Pancreas (tissue), 10 donors: Measurements from ENCODE around the gene SLC2A1. TPM values are rescaled to one million over a fixed set of nuclear protein-coding genes. Genes with fewer than 3 reads are reported as not detected.

Experiments
- ATAC-seq, 4 donors: fragments of 200-7000 bp; cut with Tn5 transposase; one replicate each; pipeline versions ENCODE4 v1.8.0 to v1.9.1; 2020; ENCODE audit warnings: mild to moderate bottlenecking in 4 of 4, moderate library complexity in 4 of 4
- DNase-seq, 6 donors: peaks; one replicate each; pipeline ENCODE4 v3.0.0-alpha.2; 2020
- FAIRE-seq: peaks from 2 replicates; lab custom pipeline; 2012; peaks lifted over from hg19 to GRCh38; lab: Jason Lieb, UNC
- H3K27ac ChIP-seq, 4 donors: fragments of 200-600 bp; sonication (generic); 1 replicate in 3 of 4; 2 replicates in 1 of 4; pipeline versions ENCODE4 v1.5.0 to v1.8.0; 2020
- H3K27me3 ChIP-seq, 4 donors: fragments of 200-600 bp; one replicate each; pipeline ENCODE4 v1.8.0; 2021
- H3K36me3 ChIP-seq, 3 donors: fragments of 200-600 bp; sonication (generic) in 1 of 3; one replicate each; pipeline versions ENCODE4 v1.5.0 to v1.8.0; 2020 to 2021
- H3K4me1 ChIP-seq, 3 donors: fragments of 200-600 bp; one replicate each; pipeline ENCODE4 v1.8.0; 2021
- H3K4me3 ChIP-seq, 4 donors: fragments of 200-600 bp; sonication (generic) in 2 of 4; one replicate each; pipeline versions ENCODE4 v1.5.0 to v1.8.0; 2020 to 2021
- H3K9me3 ChIP-seq, 4 donors: fragments of 200-600 bp; one replicate each; pipeline ENCODE4 v1.8.0; 2021
- CTCF ChIP-seq, 4 donors: fragments of 200-600 bp; sonication (generic) in 3 of 4; IDR thresholded peaks; one replicate each; pipeline versions ENCODE4 v1.5.0 to v1.8.0; 2021; ENCODE audit warnings: antibody characterized with exemption in 4 of 4
- WGBS, 2 donors: extraction: QIAGEN DNeasy Blood & Tissue Kit; methylation state at CpG; one replicate each; pipeline ENCODE4 v1.1.7; 2013; 5-methylcytosine and 5-hydroxymethylcytosine counted together
- intact Hi-C, 3 donors: fragments of 100-400 bp; cut with DNase I; formaldehyde crosslinking; loops; one replicate each; pipeline versions ENCODE4 v1.11.1 to v1.14.2; 2022
- polyA plus RNA-seq, 2 donors: library from polyadenylated mRNA; stranded (reverse); fragments of 200-250 nt; gene quantifications; one replicate each; pipeline ENCODE4 v1.2.3, GENCODE V29; 2013
- total RNA-seq, 6 donors: library from RNA; stranded (reverse); fragmentation: NEBNext Ultra II Directional in 4 of 6; extraction: Animal tissue kit (Norgen Biotek cat#: 25700) in 4 of 6; gene quantifications; one replicate each; pipeline versions ENCODE4 v1.2.1 to v1.2.4, GENCODE V29; 2021 to 2023
- donor health status: healthy with polysubstance abuse.
- donor health status: DM: no; HTN: no; CAD: no; lungs with moderate emphysema.
- donor health status: DM: no; HTN: no; CAD: no.
- donor health status: control.
- donor health status: control.
- donor health status: Bipolar disorder and iron deficiency.
- donor health status: DM: yes; HTN: yes; CAD: no.
- donor health status: DM: no; HTN: no; CAD: no.
- donor health status: DM: no; HTN: no; CAD: no.
- donor health status: DM: yes; HTN: yes; CAD: no.

The SLC2A1 gene
- total and polyA plus RNA-seq, 8 donors = 1.6 to 10.9 (median 6.8) TPM

GRCh38 chr1:42931108-42931539, 27.5 kb downstream of the SLC2A1 start:
- TF ChIP-seq CTCF (IDR thresholded peaks at IDR 0.05) = peak in 3 of 4 donors; percentile 26 to 38 (median 33)
- no peaks in the 10 kb centered on the region for H3K9me3 ChIP-seq
- intact Hi-C loops = loop anchor here in 1 of 3 donors (10.0 kb wide), 1 partner anchor 134 kb away; no protein-coding TSS in a partner anchor
- no peak overlapping the region for H3K4me3 ChIP-seq
- peaks cover 0 to 9% (median 0%) of the 10 kb centered on the region in 3 donors for H3K36me3 ChIP-seq
- FAIRE-seq (no peak), ATAC-seq (peak; percentile 49 to 71 (median 58)), DNase-seq (no peak)
- H3K4me1 ChIP-seq = no peaks in the 10 kb centered on the region
- H3K27me3 ChIP-seq = no peaks in the 10 kb centered on the region
- WGBS, 2 donors = 73 to 80% methylated on average over 7 of the region's 7 CpGs
- peak overlapping the region in 2 of 4 donors; percentile 71 to 81 for H3K27ac ChIP-seq

GRCh38 chr1:42930178-42931107, 28.2 kb downstream of the SLC2A1 start:
- H3K4me1 ChIP-seq = no peaks in the 10 kb centered on the region
- TF ChIP-seq CTCF (IDR thresholded peaks at IDR 0.05) = no peak
- H3K27ac ChIP-seq = no peak overlapping the region
- WGBS, 2 donors = 90 to 91% methylated on average over 25 of the region's 25 CpGs
- no peaks in the 10 kb centered on the region for H3K27me3 ChIP-seq
- no peak for ATAC-seq
- H3K36me3 ChIP-seq = peaks cover 0 to 9% (median 0%) of the 10 kb centered on the region in 3 donors
- FAIRE-seq = no peak
- intact Hi-C loops = loop anchor here in 1 of 3 donors (10.0 kb wide), 1 partner anchor 134 kb away; no protein-coding TSS in a partner anchor
- H3K4me3 ChIP-seq = no peak overlapping the region
- H3K9me3 ChIP-seq = no peaks in the 10 kb centered on the region
- DNase-seq = no peak

GRCh38 chr1:42929434-42930177, 29.1 kb downstream of the SLC2A1 start:
- DNase-seq (no peak), ATAC-seq (no peak), FAIRE-seq (no peak)
- Histone ChIP-seq H3K9me3 (no peaks in the 10 kb centered on the region), H3K36me3 (peaks cover 0 to 9% (median 0%) of the 10 kb centered on the region in 3 donors), H3K27me3 (no peaks in the 10 kb centered on the region), H3K4me1 (no peaks in the 10 kb centered on the region), H3K27ac (no peak overlapping the region), H3K4me3 (no peak overlapping the region)
- TF ChIP-seq CTCF (IDR thresholded peaks at IDR 0.05) = no peak
- intact Hi-C loops = loop anchor here in 1 of 3 donors (10.0 kb wide), 1 partner anchor 135 kb away; no protein-coding TSS in a partner anchor
- 91% methylated on average over 26 of the region's 26 CpGs for WGBS, 2 donors

GRCh38 chr1:42928859-42929258, 29.8 kb downstream of the SLC2A1 start:
- intact Hi-C loops = no loop called here
- Histone ChIP-seq H3K27me3 (no peaks in the 10 kb centered on the region), H3K36me3 (peaks cover 0 to 9% (median 0%) of the 10 kb centered on the region in 3 donors), H3K9me3 (no peaks in the 10 kb centered on the region), H3K4me3 (no peak overlapping the region), H3K4me1 (no peaks in the 10 kb centered on the region), H3K27ac (no peak overlapping the region)
- no peak for TF ChIP-seq CTCF (IDR thresholded peaks at IDR 0.05)
- FAIRE-seq (no peak), DNase-seq (no peak), ATAC-seq (no peak)
- 96% methylated on average over 13 of the region's 13 CpGs for WGBS, 2 donors
